Astrocyte of the cerebellum (primary cell): ENCODE measurements around the gene PXDN.

Source experiments
- DNase-seq: peaks from one replicate; pipeline ENCODE4 v3.0.0-alpha.2; 2011; ENCODE audit warnings: low read depth
- H3K4me3 ChIP-seq: 2 replicates; pipeline ENCODE4 v1.5.1; 2011; ENCODE audit warnings: mild to moderate bottlenecking, low read depth, low read length, moderate library complexity
- CTCF ChIP-seq: IDR thresholded peaks from 2 replicates; pipeline ENCODE4 v1.5.1; 2012; ENCODE audit warnings: low read length, low read depth, moderate library complexity, mild to moderate bottlenecking; ENCODE audit errors: missing control alignments
- in situ Hi-C: cut with HindIII; loops from 2 replicates; pipeline ENCODE4 v1.10.0; 2017; ENCODE audit warnings: low sequenced_read_pairs

The PXDN gene

GRCh38 chr2:1694371-1695271 lies 49.7 kb downstream of the PXDN start:
- no peak for DNase-seq
- in situ Hi-C loops: no loop called here
- no peak overlapping the region for H3K4me3 ChIP-seq
- TF ChIP-seq CTCF: no peak

GRCh38 chr2:1693723-1694122 lies 50.6 kb downstream of the PXDN start:
- TF ChIP-seq CTCF: no peak
- no peak for DNase-seq
- in situ Hi-C loops: no loop called here
- H3K4me3 ChIP-seq: no peak overlapping the region

GRCh38 chr2:1692342-1692741 lies 52.0 kb downstream of the PXDN start:
- DNase-seq: no peak
- TF ChIP-seq CTCF: no peak
- H3K4me3 ChIP-seq: no peak overlapping the region
- in situ Hi-C loops: no loop called here

- no peak overlapping the region for H3K4me3 ChIP-seq
- in situ Hi-C loops: no loop called here
- no peak for DNase-seq
- TF ChIP-seq CTCF: no peak
Observed at GRCh38 chr2:1691366-1691765, 52.9 kb downstream of the PXDN start.

GRCh38 chr2:1690056-1690775 lies 54.1 kb downstream of the PXDN start:
- H3K4me3 ChIP-seq: no peak overlapping the region
- no peak for DNase-seq
- TF ChIP-seq CTCF: no peak
- in situ Hi-C loops: no loop called here

- no peak for TF ChIP-seq CTCF
- in situ Hi-C loops: no loop called here
- DNase-seq: no peak
- no peak overlapping the region for H3K4me3 ChIP-seq
Observed at GRCh38 chr2:1688859-1689258, 55.5 kb downstream of the PXDN start.
